Mesendoderm (in vitro differentiated cells): ENCODE measurements around the gene CEP83.
"Not testable (repeated sequence)": the region's sequence is repeated elsewhere in the genome, so short reads cannot be mapped to it uniquely, and the experiment has no call there.

Source experiments
- DNase-seq: peaks from one replicate; pipeline ENCODE4 v3.0.0; 2013
- H2AK5ac ChIP-seq: 2 replicates; pipeline ENCODE4 v1.6.1; 2013; ENCODE audit warnings: low read length, inconsistent platforms
- H2BK120ac ChIP-seq: 2 replicates; pipeline ENCODE4 v1.6.1; 2013; ENCODE audit warnings: low read depth, mild to moderate bottlenecking, low read length, moderate library complexity, mixed read lengths
- H2BK15ac ChIP-seq: replicated peaks from 2 replicates; pipeline ENCODE4 v1.6.1; 2013; ENCODE audit warnings: low read depth, mild to moderate bottlenecking, moderate library complexity
- H2BK5ac ChIP-seq: 2 replicates; pipeline ENCODE4 v1.6.1; 2013; ENCODE audit warnings: low read length, inconsistent platforms
- H3K18ac ChIP-seq: 2 replicates; pipeline ENCODE4 v1.6.1; 2013; ENCODE audit warnings: mild to moderate bottlenecking, low read length, mixed read lengths
- H3K23ac ChIP-seq: one replicate; pipeline ENCODE4 v1.6.1; 2013; ENCODE audit warnings: low read length
- H3K27ac ChIP-seq: 2 replicates; pipeline ENCODE4 v1.5.1; 2013; ENCODE audit warnings: low read depth, mild to moderate bottlenecking, inconsistent platforms, low read length, moderate library complexity
- H3K27me3 ChIP-seq: 2 replicates; pipeline ENCODE4 v1.6.1; 2013; ENCODE audit warnings: low read length, control low read depth, mild to moderate bottlenecking, inconsistent platforms; ENCODE audit not compliant: insufficient read depth, poor library complexity
- H3K36me3 ChIP-seq: 2 replicates; pipeline ENCODE4 v1.6.1; 2013; ENCODE audit warnings: low read length, inconsistent platforms; ENCODE audit not compliant: control insufficient read depth, insufficient read depth
- H3K4ac ChIP-seq: one replicate; pipeline ENCODE4 v1.6.1; 2013; ENCODE audit warnings: low read depth, mild to moderate bottlenecking, low read length, moderate library complexity
- H3K4me1 ChIP-seq: 2 replicates; pipeline ENCODE4 v1.6.1; 2013; ENCODE audit warnings: low read depth, low read length, inconsistent platforms; ENCODE audit not compliant: control insufficient read depth
- H3K4me2 ChIP-seq: 2 replicates; pipeline ENCODE4 v1.6.1; 2013; ENCODE audit warnings: low read length
- H3K4me3 ChIP-seq: 2 replicates; pipeline ENCODE4 v1.5.1; 2013; ENCODE audit warnings: mild to moderate bottlenecking, low read length
- H3K56ac ChIP-seq: one replicate; pipeline ENCODE4 v1.6.1; 2013; ENCODE audit warnings: low read length
- H3K79me1 ChIP-seq: 2 replicates; pipeline ENCODE4 v1.6.1; 2013; ENCODE audit warnings: low read length, inconsistent platforms
- H3K79me2 ChIP-seq: 2 replicates; pipeline ENCODE4 v1.6.1; 2013; ENCODE audit warnings: mild to moderate bottlenecking, low read length; ENCODE audit not compliant: control insufficient read depth, insufficient read depth
- H3K9ac ChIP-seq: 2 replicates; pipeline ENCODE4 v1.6.1; 2013; ENCODE audit warnings: low read length, inconsistent platforms
- H4K5ac ChIP-seq: one replicate; pipeline ENCODE4 v1.6.1; 2013; ENCODE audit warnings: low read length
- H4K8ac ChIP-seq: one replicate; pipeline ENCODE4 v1.6.1; 2013; ENCODE audit warnings: low read depth, mild to moderate bottlenecking, control low read depth, low read length, moderate library complexity
- WGBS: extraction: QIAGEN DNeasy Blood & Tissue Kit; methylation state at CpG from one replicate; pipeline ENCODE4 v1.1.7; 2013; ENCODE audit warnings: low lambda C conversion rate, missing lambda C conversion rate; ENCODE audit not compliant: insufficient coverage; ENCODE audit errors: extremely low coverage; 5-methylcytosine and 5-hydroxymethylcytosine counted together

Gene CEP83

DNA sequence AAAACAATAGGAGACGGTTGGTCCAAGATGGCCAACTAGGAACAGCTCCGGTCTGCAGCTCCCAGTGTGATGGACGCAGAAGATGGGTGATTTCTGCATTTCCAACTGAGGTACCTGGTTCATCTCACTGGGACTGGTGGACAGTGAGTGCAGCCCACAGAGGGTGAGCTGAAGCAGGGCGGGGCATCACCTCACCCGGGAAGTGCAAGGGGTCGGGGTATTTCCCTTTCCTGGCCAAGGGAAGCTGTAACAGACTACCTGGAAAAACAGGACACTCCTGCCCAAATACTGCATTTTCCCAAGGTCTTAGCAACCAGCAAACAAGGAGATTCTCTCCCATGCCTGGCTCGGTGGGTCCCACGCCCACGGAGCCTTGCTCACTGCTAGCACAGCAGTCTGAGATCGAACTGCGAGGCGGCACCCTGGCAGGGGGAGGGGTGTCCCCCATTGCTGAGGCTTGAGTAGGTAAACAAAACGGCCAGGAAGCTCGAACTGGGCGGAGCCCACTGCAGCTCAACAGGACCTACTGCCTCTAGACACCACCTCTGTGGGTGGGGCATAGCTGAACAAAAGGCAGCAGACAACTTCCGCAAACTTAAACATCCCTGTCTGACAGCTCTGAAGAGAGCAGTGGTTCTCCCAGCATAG, 70.1 kb downstream of the CEP83 start:
- not testable (repeated sequence) for H3K4me1 ChIP-seq, H3K79me1 ChIP-seq, H4K8ac ChIP-seq, H3K9ac ChIP-seq, H3K79me2 ChIP-seq, H2BK15ac ChIP-seq, H3K56ac ChIP-seq, H3K27me3 ChIP-seq, H2BK5ac ChIP-seq, H3K27ac ChIP-seq, H3K23ac ChIP-seq, H4K5ac ChIP-seq, H2BK120ac ChIP-seq, H3K4ac ChIP-seq, H3K36me3 ChIP-seq, H2AK5ac ChIP-seq, H3K4me3 ChIP-seq, H3K18ac ChIP-seq, H3K4me2 ChIP-seq
- DNase-seq: peak; percentile 63
- no CpG with 5 or more reads among the region's 16 CpGs for WGBS

DNA sequence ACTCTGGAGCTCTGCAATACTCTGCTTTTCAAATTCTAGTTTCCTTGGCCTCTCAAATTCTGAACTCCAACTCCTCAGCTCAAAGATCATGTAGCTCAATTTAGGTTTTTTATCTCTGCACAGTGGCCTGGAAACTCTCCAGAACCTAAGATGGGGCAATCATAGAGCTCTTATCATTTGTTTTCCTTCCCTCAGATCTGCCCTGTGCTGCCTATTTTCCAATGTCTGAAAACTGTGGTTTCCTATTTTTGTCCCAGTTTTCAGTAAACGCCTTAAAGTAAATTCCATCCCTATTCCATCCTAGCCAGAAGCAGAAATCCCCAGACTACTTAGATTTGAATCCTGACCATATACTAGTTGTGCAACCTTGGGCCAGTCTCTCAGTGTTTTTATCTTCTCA, 73.2 kb downstream of the CEP83 start:
- Histone ChIP-seq H3K4ac (no peak overlapping the region), H3K79me1 (no peaks in the 10 kb centered on the region), H3K27me3 (no peaks in the 10 kb centered on the region), H3K4me1 (no peaks in the 10 kb centered on the region), H3K27ac (no peak overlapping the region), H4K5ac (no peak overlapping the region), H3K79me2 (no peaks in the 10 kb centered on the region), H2AK5ac (no peak overlapping the region), H2BK5ac (no peak overlapping the region), H3K9ac (no peak overlapping the region), H3K23ac (no peak overlapping the region), H4K8ac (no peak overlapping the region), H3K36me3 (no peaks in the 10 kb centered on the region), H3K18ac (no peak overlapping the region), H3K56ac (no peak overlapping the region), H3K4me2 (no peak overlapping the region), H3K4me3 (no peak overlapping the region), H2BK120ac (no peak overlapping the region), H2BK15ac (no peak overlapping the region)
- WGBS: no CpG with 5 or more reads among the region's 1 CpG
- DNase-seq: no peak

DNA sequence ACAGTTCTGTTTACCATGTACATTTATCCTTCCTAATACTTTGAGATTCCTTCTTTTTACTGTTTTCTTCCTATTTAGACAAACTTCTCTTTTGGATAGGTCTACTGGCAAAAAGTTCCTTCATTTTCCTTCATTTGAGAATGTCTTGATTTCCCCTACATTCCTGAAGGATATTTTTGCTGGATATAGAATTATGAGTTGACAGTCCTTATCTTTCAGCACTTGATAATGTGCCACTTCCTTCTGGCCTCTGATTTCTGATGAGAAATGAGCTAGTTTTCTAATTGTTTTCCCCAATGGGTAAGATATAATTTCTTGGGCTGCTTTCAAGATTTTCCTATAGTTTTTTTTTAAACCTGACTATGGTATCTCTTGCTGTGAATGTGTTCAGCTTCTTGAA, 75.6 kb downstream of the CEP83 start:
- Histone ChIP-seq H3K4ac (no peak overlapping the region), H3K27ac (no peak overlapping the region), H2BK120ac (no peak overlapping the region), H3K23ac (no peak overlapping the region), H4K8ac (no peak overlapping the region), H3K4me3 (no peak overlapping the region), H3K79me1 (no peaks in the 10 kb centered on the region), H2BK5ac (no peak overlapping the region), H2BK15ac (no peak overlapping the region), H3K4me2 (no peak overlapping the region), H3K36me3 (no peaks in the 10 kb centered on the region), H3K18ac (no peak overlapping the region), H3K79me2 (no peaks in the 10 kb centered on the region), H2AK5ac (no peak overlapping the region), H4K5ac (no peak overlapping the region), H3K9ac (no peak overlapping the region), H3K4me1 (no peaks in the 10 kb centered on the region), H3K56ac (no peak overlapping the region), H3K27me3 (no peaks in the 10 kb centered on the region)
- no peak for DNase-seq

DNA sequence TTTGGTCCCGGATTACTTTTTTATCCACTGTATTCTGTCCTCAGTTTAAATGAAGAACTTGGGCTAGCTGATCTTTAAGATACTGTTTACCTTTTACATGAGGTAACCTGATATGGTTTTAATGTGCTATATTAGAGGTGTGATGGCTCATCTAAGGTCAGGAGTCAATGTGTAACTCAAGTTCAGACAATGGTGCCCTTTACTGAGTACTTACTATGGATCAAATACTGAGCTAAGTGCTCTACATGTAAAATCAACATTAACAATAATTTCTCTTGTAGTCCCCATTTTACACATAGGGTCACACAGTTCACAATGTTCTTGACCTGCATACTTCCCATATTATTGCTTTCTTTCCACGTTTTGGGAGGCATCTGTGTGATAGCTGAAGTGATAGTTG, 79.2 kb downstream of the CEP83 start:
- no peaks in the 10 kb centered on the region for H3K79me1 ChIP-seq
- H2BK5ac ChIP-seq: no peak overlapping the region
- H3K79me2 ChIP-seq: no peaks in the 10 kb centered on the region
- no peak overlapping the region for H3K56ac ChIP-seq
- no peak overlapping the region for H4K5ac ChIP-seq
- no peaks in the 10 kb centered on the region for H3K27me3 ChIP-seq
- no peak overlapping the region for H3K4me3 ChIP-seq
- no peaks in the 10 kb centered on the region for H3K36me3 ChIP-seq
- DNase-seq: no peak
- H3K9ac ChIP-seq: no peak overlapping the region
- no peak overlapping the region for H3K4me2 ChIP-seq
- no peak overlapping the region for H4K8ac ChIP-seq
- WGBS: no CpG with 5 or more reads among the region's 2 CpGs
- no peak overlapping the region for H3K27ac ChIP-seq
- H3K23ac ChIP-seq: no peak overlapping the region
- no peak overlapping the region for H2BK120ac ChIP-seq
- H3K4me1 ChIP-seq: no peaks in the 10 kb centered on the region
- no peak overlapping the region for H2BK15ac ChIP-seq
- no peak overlapping the region for H3K4ac ChIP-seq
- H2AK5ac ChIP-seq: no peak overlapping the region
- no peak overlapping the region for H3K18ac ChIP-seq

DNA sequence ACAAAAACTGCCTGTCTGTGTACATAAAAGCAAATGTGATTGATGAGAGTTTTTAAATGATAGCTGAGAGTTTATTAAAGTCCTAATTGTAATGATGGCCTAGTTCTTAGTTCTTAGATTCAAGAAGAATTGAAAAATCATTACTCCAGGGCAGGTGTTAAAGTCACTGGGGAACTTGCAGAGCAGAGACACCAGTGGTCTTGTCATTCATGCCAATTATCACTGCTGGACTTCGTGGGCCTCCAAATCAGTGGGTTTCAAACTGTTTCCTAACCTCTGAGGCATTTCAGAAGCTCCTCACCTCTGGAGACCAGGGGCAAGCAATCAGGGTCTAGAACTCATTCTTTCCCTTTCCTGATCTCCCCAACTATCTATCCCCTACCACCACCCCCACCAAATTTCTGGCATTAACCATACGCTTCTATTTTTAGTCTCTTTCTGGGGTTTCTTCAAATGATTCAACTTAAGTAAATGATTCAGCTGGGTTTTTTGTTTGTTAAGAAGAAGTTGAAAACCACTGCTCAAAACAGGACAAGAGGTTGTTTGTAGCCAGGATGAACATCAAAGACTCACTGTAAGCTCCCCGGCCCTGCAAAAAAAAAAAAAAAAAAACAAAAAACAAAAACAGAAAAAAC, 80.1 kb downstream of the CEP83 start:
- no peak overlapping the region for H3K23ac ChIP-seq
- no peaks in the 10 kb centered on the region for H3K27me3 ChIP-seq
- H2AK5ac ChIP-seq: no peak overlapping the region
- no peak overlapping the region for H2BK15ac ChIP-seq
- no peak overlapping the region for H3K27ac ChIP-seq
- no peak for DNase-seq
- H3K56ac ChIP-seq: no peak overlapping the region
- H4K8ac ChIP-seq: no peak overlapping the region
- H3K79me1 ChIP-seq: no peaks in the 10 kb centered on the region
- no peak overlapping the region for H3K18ac ChIP-seq
- H4K5ac ChIP-seq: no peak overlapping the region
- no peak overlapping the region for H2BK5ac ChIP-seq
- H2BK120ac ChIP-seq: no peak overlapping the region
- H3K4me2 ChIP-seq: no peak overlapping the region
- H3K4me1 ChIP-seq: no peaks in the 10 kb centered on the region
- H3K36me3 ChIP-seq: no peaks in the 10 kb centered on the region
- H3K79me2 ChIP-seq: no peaks in the 10 kb centered on the region
- H3K4me3 ChIP-seq: no peak overlapping the region
- H3K4ac ChIP-seq: no peak overlapping the region
- no CpG with 5 or more reads among the region's 3 CpGs for WGBS
- no peak overlapping the region for H3K9ac ChIP-seq

DNA sequence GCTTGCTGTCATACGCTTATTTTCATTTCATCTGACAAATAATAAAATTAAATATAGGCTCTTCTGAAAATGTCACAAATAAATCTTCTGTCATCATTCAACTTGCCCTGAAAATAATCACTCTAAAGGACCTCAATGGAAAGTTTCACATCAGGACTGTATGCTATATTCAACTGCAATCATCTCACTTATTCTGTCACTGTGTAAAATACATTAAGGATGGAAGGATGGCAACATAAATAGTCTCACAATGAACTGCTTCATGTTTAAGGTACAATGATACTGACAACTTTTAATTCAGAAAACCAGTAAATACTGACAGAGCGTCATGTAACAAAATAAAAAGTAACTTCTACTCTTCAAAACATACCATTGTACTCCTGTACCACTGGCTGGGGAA, 82.1 kb downstream of the CEP83 start:
- H4K5ac ChIP-seq: no peak overlapping the region
- H2BK15ac ChIP-seq: no peak overlapping the region
- DNase-seq: no peak
- no peak overlapping the region for H2AK5ac ChIP-seq
- H2BK120ac ChIP-seq: no peak overlapping the region
- H3K27ac ChIP-seq: no peak overlapping the region
- no peaks in the 10 kb centered on the region for H3K79me2 ChIP-seq
- H3K79me1 ChIP-seq: no peaks in the 10 kb centered on the region
- no peaks in the 10 kb centered on the region for H3K4me1 ChIP-seq
- H3K27me3 ChIP-seq: no peaks in the 10 kb centered on the region
- no peak overlapping the region for H3K4me3 ChIP-seq
- H3K4ac ChIP-seq: no peak overlapping the region
- no peaks in the 10 kb centered on the region for H3K36me3 ChIP-seq
- no peak overlapping the region for H4K8ac ChIP-seq
- no peak overlapping the region for H3K18ac ChIP-seq
- H3K9ac ChIP-seq: no peak overlapping the region
- no peak overlapping the region for H3K23ac ChIP-seq
- H3K4me2 ChIP-seq: no peak overlapping the region
- no CpG with 5 or more reads among the region's 2 CpGs for WGBS
- no peak overlapping the region for H2BK5ac ChIP-seq
- no peak overlapping the region for H3K56ac ChIP-seq
